Neutrophil (primary cell): Measurements from ENCODE around the gene ANKRD28.

Experiments used
- H3K27ac ChIP-seq: fragments of 200-600 bp; sonication (generic); 2 replicates; pipeline ENCODE4 v1.5.1; 2016; ENCODE audit warnings: mild to moderate bottlenecking, moderate library complexity
- H3K27me3 ChIP-seq: fragments of 200-600 bp; sonication (generic); 2 replicates; pipeline ENCODE4 v1.6.0; 2016; ENCODE audit warnings: mild to moderate bottlenecking
- H3K36me3 ChIP-seq: fragments of 200-600 bp; sonication (generic); 2 replicates; pipeline ENCODE4 v1.5.1; 2017
- H3K4me1 ChIP-seq, 2 experiments: fragments of 200-600 bp in 1 of 2; sonication (generic) in 1 of 2; 1 replicate in 1 of 2; 2 replicates in 1 of 2; pipeline versions ENCODE4 v1.5.1 to v1.6.1; 2013 to 2016; ENCODE audit warnings: low read depth in 1 of 2, low read length in 1 of 2, mild to moderate bottlenecking in 1 of 2, moderate library complexity in 1 of 2; ENCODE audit not compliant: control insufficient read depth in 1 of 2, insufficient read depth in 1 of 2
- H3K4me3 ChIP-seq, 2 experiments: fragments of 200-600 bp in 1 of 2; sonication (generic) in 1 of 2; 1 replicate in 1 of 2; 2 replicates in 1 of 2; pipeline ENCODE4 v1.5.1; 2013 to 2016; ENCODE audit warnings: low read depth in 1 of 2, low read length in 1 of 2, mild to moderate bottlenecking in 1 of 2, moderate library complexity in 1 of 2
- H3K9me3 ChIP-seq: fragments of 200-600 bp; sonication (generic); 2 replicates; pipeline ENCODE4 v1.5.1; 2016
- TF ChIP-seq, protein P1 (sequence below): fragments of 200-600 bp; sonication (generic); IDR thresholded peaks from 2 replicates; pipeline ENCODE4 v1.5.1; 2016; ENCODE audit warnings: antibody characterized with exemption

ANKRD28 gene

DNA sequence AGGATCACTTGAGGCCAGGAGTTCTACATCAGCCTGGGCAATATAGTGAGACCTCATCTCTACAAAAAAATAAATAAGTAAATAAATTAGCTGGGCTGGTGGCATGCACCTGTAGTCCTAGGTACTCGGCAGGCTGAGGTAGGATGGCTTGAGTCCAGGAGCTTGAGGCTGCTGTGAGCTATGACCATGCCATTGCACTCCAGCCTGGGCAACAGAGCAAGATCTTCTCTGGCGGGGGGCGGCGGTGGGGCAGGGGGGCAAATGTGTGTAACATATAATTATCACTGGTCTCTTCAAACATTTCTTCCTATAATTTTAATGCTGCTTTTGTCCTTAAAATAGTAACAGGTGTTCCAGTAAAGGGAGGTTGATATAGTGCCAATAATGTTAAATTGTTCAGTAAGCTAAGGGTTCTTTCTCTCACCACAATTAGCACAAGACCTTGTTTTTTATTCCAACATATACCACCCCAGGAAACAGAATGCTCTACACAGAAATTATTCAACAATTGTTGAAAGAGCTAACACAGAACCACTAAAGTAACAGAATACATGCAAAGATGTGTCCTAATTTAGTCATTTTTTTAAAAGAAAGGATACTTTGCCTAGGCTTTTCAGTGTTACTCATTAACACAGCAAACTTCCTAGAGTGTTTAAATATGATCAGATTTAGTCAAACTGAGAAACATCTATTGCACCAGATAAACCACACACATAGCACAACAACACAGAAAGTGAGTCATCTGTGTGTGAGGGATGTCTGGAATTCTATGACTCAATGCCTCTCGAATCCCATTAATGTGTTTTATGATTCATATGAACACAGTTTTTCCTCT, 29.1 kb downstream of the ANKRD28 start:
- H3K36me3 ChIP-seq, result peaks cover 4% of the 10 kb centered on the region

DNA sequence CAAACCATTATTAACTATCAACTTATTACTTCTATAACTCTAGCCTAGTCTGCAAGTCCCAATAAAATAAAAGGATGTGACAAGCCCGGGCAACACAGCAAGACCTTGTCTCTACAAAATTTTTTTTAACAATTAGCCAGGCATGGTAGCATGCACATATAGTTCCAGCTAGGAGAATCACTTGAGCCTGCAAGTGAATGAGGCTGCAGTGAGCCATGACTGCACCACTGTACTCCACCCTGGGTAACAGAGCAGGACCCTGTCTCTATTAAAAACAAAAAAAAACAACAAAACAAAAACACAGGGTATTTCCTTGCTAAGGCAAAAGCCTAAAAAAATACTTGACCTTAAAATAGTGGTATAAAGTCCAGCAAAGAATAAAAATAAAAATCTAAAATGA, 31.4 kb downstream of the ANKRD28 start:
- TF ChIP-seq, protein P1, sequence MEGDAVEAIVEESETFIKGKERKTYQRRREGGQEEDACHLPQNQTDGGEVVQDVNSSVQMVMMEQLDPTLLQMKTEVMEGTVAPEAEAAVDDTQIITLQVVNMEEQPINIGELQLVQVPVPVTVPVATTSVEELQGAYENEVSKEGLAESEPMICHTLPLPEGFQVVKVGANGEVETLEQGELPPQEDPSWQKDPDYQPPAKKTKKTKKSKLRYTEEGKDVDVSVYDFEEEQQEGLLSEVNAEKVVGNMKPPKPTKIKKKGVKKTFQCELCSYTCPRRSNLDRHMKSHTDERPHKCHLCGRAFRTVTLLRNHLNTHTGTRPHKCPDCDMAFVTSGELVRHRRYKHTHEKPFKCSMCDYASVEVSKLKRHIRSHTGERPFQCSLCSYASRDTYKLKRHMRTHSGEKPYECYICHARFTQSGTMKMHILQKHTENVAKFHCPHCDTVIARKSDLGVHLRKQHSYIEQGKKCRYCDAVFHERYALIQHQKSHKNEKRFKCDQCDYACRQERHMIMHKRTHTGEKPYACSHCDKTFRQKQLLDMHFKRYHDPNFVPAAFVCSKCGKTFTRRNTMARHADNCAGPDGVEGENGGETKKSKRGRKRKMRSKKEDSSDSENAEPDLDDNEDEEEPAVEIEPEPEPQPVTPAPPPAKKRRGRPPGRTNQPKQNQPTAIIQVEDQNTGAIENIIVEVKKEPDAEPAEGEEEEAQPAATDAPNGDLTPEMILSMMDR, result no peak
- Histone ChIP-seq H3K36me3 (peaks cover 4% of the 10 kb centered on the region), H3K9me3 (no peaks in the 10 kb centered on the region), H3K27ac (no peak overlapping the region), H3K4me3 (no peak overlapping the region), H3K4me1 (peaks cover 11 to 12% of the 10 kb centered on the region in 2 experiments), H3K27me3 (no peaks in the 10 kb centered on the region)

More for the DNA sequence above, 29.1 kb downstream of the ANKRD28 start:
- TF ChIP-seq, protein P1, result no peak
- Histone ChIP-seq H3K27me3 (no peaks in the 10 kb centered on the region), H3K4me3 (no peak overlapping the region), H3K27ac (no peak overlapping the region), H3K4me1 (peaks cover 11 to 12% of the 10 kb centered on the region in 2 experiments), H3K9me3 (no peaks in the 10 kb centered on the region)

DNA sequence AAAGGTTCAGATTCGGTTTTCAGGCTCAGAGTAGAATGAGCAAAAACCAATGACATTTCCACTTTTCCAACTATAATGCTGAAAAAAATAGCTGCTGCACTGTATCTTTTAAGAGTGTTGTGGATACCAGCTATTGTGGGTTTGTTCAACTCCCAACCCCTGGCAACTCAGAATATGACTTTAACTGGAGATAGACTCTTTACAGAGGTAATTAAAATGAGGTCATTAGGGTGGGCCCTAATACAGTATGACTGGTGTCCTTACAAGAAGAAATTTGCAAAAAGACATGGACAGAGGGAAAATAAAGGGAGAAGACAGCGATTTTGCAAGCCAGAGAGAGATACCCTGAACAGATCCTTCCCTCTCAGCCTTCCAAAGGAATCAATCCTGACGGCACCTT, 39.5 kb downstream of the ANKRD28 start:
- Histone ChIP-seq H3K27ac (no peak overlapping the region), H3K36me3 (peaks cover 9% of the 10 kb centered on the region), H3K4me1 (no peaks in the 10 kb centered on the region), H3K4me3 (no peak overlapping the region), H3K27me3 (no peaks in the 10 kb centered on the region), H3K9me3 (no peaks in the 10 kb centered on the region)
- TF ChIP-seq, protein P1, result no peak

DNA sequence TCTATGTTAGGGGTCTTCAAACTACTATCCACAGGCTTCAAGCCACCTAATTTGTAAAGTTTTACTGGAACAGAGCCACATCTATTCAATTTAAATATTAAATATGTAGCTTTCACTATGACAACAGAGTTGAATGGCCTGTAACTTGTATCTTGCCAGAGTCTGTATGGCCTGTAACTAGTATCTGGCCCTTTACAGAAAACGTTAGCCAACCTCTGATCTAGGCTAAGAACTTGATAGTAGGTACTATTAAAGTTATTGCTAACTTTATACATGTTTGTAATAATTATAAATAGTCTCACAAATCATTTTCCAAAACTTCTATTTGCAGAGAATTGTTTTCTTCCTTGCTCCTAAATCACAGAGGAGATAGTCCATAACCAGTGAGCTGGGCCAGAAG, 40.0 kb downstream of the ANKRD28 start:
- TF ChIP-seq, protein P1, result no peak
- Histone ChIP-seq H3K27ac (no peak overlapping the region), H3K4me3 (no peak overlapping the region), H3K36me3 (peaks cover 9% of the 10 kb centered on the region), H3K27me3 (no peaks in the 10 kb centered on the region), H3K9me3 (no peaks in the 10 kb centered on the region), H3K4me1 (no peaks in the 10 kb centered on the region)

DNA sequence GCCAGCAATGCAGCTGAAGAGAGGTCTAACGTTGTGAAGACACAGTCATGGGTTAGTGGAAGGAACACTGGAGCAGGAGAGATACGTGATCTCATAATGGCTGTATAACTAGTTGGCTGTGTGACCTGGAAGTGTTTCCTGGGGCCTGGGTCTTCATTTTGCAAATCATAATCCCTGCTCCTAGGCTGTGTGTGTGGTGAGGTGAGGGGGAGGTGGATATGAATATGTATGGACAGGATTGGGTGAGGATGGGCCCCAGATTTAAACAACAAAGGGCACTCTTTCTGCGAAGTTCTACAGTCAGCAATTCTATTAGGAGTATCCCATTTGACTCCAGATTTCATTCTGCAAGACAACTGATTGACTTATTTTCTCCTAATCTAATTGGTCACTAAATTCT, 41.3 kb downstream of the ANKRD28 start:
- no peak overlapping the region for H3K4me3 ChIP-seq
- no peaks in the 10 kb centered on the region for H3K9me3 ChIP-seq
- no peaks in the 10 kb centered on the region for H3K4me1 ChIP-seq
- peaks cover 9% of the 10 kb centered on the region for H3K36me3 ChIP-seq
- no peaks in the 10 kb centered on the region for H3K27me3 ChIP-seq
- TF ChIP-seq, protein P1, result no peak
- no peak overlapping the region for H3K27ac ChIP-seq
